K562 (cell line): ENCODE results near the gene BPTF. TPM values are rescaled to one million over a fixed set of nuclear protein-coding genes. Genes with fewer than 3 reads are reported as not detected.

ENCODE experiments used
- DACH1 ChIP-seq: fragments of 450-650 bp; IDR thresholded peaks from 2 replicates; pipeline ENCODE4 v1.6.1; 2018; ENCODE audit not compliant: partially characterized antibody
- HDAC2 ChIP-seq: fragments of 450-650 bp; IDR thresholded peaks from 2 replicates; pipeline ENCODE4 v1.6.1; 2016; ENCODE audit warnings: mild to moderate bottlenecking
- MIER1 ChIP-seq: fragments of 450-650 bp; IDR thresholded peaks from 2 replicates; pipeline ENCODE4 v1.6.1; 2016; ENCODE audit warnings: antibody characterized with exemption, mild to moderate bottlenecking, low read depth
- RB1 ChIP-seq: fragments of 450-650 bp; IDR thresholded peaks from 2 replicates; pipeline ENCODE4 v1.6.1; 2017; ENCODE audit warnings: low read depth, mild to moderate bottlenecking
- TAF7 ChIP-seq: fragments of 450-650 bp; IDR thresholded peaks from 2 replicates; pipeline ENCODE4 v1.6.1; 2016; ENCODE audit warnings: missing genetic modification characterization, missing compliant biosample characterization
- TRIM24 ChIP-seq, 2 experiments: fragments of 450-650 bp; IDR thresholded peaks; 2 replicates each; pipeline ENCODE4 v1.6.1; 2016
- XRCC5 ChIP-seq: fragments of 200-400 bp; formaldehyde crosslinking; IDR thresholded peaks from 2 replicates; pipeline ENCODE4 v1.6.1; 2017; ENCODE audit warnings: low read depth, mild to moderate bottlenecking, low read length
- ZNF3 ChIP-seq: fragments of 250-450 bp; sonication (Bioruptor Pico); IDR thresholded peaks from 2 replicates; pipeline ENCODE4 v1.5.0; 2021; ENCODE audit warnings: mild to moderate bottlenecking, moderate library complexity
- ZNF431 ChIP-seq: sonication (generic); formaldehyde crosslinking; IDR thresholded peaks from 2 replicates; pipeline ENCODE4 v1.8.0; 2022; ENCODE audit warnings: mild to moderate bottlenecking, missing genetic modification reagents
- ZNF75A ChIP-seq: fragments of 450-650 bp; formaldehyde crosslinking; IDR thresholded peaks from 2 replicates; pipeline ENCODE4 v1.4.0; 2020; ENCODE audit warnings: mild to moderate bottlenecking
- ZNF830 ChIP-seq: fragments of 250-450 bp; sonication (Bioruptor Pico); IDR thresholded peaks from 2 replicates; pipeline ENCODE4 v1.5.0; 2021; ENCODE audit warnings: mild to moderate bottlenecking
- polyA plus RNA-seq, 8 experiments: library from polyadenylated mRNA; depleted of rRNA in 4 of 8; stranded (reverse) in 5 of 8; unstranded in 3 of 8; fragments of >200 nt; fragmentation: Nextera tagmentation in 2 of 8; fragmentation: Illumina TruSeq in 1 of 8; extraction: Ambion mirVana in 2 of 8; extraction: Trizol in 1 of 8; gene quantifications; 2 replicates each; pipeline versions ENCODE4 v1.2.1 to v1.2.3, GENCODE V29; 2011 to 2014; ENCODE audit warnings: inconsistent platforms in 1 of 8, missing spikeins in 1 of 8
- total RNA-seq, 7 experiments: library from RNA; depleted of rRNA in 6 of 7; stranded (reverse); fragments of >200 nt in 6 of 7; fragmentation: Illumina TruSeq in 2 of 7; extraction: Trizol in 2 of 7; gene quantifications; 2 replicates each; pipeline versions ENCODE4 v1.2.1 to v1.2.3, GENCODE V29; 2011 to 2021; ENCODE audit warnings: low replicate concordance in 1 of 7
- TF ChIP-seq, protein P1 (sequence below): fragments of 250-450 bp; sonication (Bioruptor Pico); IDR thresholded peaks from 2 replicates; pipeline ENCODE4 v1.5.0; 2020; ENCODE audit warnings: mild to moderate bottlenecking, borderline replicate concordance
- TF ChIP-seq, protein P2 (sequence below): fragments of 450-650 bp; IDR thresholded peaks from 2 replicates; pipeline ENCODE4 v1.6.1; 2018; ENCODE audit warnings: mild to moderate bottlenecking, low read depth; ENCODE audit not compliant: partially characterized antibody
- TF ChIP-seq, protein P3 (sequence below): sonication (generic); formaldehyde crosslinking; IDR thresholded peaks from 2 replicates; pipeline ENCODE4 v1.4.0; 2020; ENCODE audit warnings: mild to moderate bottlenecking, missing genetic modification reagents
- TF ChIP-seq, protein P4 (sequence below): fragments of 450-650 bp; formaldehyde crosslinking; IDR thresholded peaks from 2 replicates; pipeline ENCODE4 v1.4.0; 2022; ENCODE audit warnings: mild to moderate bottlenecking, moderate library complexity
- TF ChIP-seq, protein P5 (sequence below): fragments of 450-650 bp; IDR thresholded peaks from 2 replicates; pipeline ENCODE4 v1.6.1; 2016; ENCODE audit warnings: antibody characterized with exemption
- TF ChIP-seq, protein P6 (sequence below), 2 experiments: fragments of 450-650 bp in 1 of 2; IDR thresholded peaks; 2 replicates each; pipeline ENCODE4 v1.6.1; 2011 to 2017; ENCODE audit warnings: low read depth in 2 of 2, antibody characterized with exemption in 1 of 2, borderline replicate concordance in 1 of 2, low read length in 1 of 2, mild to moderate bottlenecking in 1 of 2, mixed read lengths in 1 of 2; ENCODE audit not compliant: control insufficient read depth in 1 of 2

Gene BPTF
- total and polyA plus RNA-seq, 9 of the 15 experiments (the other 6 are each of a cell fraction or from before 2014, with no cell fraction given), result 12.5 to 52.1 (median 26.9) TPM

DNA sequence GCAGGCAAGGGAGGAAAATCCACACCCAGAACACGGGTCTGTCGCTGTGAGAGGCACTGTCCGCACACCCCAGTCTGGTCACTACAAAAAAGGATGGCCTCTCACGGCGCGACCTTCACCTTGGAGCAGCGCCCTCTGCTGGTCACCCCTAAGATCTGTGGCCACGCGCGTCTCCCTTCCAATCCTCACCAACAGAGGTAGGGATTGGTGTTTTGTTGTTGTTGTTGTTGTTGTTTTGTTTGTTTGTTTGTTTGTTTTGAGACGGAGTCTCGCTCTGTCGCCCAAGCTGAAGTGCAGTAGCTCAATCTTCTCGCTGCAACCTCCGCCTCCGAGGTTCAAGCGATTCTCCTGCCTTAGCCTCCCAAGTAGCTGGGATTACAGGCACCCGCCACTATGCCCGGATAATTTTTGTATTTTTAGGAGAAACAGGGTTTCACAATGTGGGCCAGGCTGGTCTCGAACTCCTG, 185.9 kb downstream of the BPTF start (continued):
- TF ChIP-seq, protein P1, sequence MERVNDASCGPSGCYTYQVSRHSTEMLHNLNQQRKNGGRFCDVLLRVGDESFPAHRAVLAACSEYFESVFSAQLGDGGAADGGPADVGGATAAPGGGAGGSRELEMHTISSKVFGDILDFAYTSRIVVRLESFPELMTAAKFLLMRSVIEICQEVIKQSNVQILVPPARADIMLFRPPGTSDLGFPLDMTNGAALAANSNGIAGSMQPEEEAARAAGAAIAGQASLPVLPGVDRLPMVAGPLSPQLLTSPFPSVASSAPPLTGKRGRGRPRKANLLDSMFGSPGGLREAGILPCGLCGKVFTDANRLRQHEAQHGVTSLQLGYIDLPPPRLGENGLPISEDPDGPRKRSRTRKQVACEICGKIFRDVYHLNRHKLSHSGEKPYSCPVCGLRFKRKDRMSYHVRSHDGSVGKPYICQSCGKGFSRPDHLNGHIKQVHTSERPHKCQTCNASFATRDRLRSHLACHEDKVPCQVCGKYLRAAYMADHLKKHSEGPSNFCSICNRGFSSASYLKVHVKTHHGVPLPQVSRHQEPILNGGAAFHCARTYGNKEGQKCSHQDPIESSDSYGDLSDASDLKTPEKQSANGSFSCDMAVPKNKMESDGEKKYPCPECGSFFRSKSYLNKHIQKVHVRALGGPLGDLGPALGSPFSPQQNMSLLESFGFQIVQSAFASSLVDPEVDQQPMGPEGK (CRISPR knock-in tag), result no peak
- TF ChIP-seq, protein P2, sequence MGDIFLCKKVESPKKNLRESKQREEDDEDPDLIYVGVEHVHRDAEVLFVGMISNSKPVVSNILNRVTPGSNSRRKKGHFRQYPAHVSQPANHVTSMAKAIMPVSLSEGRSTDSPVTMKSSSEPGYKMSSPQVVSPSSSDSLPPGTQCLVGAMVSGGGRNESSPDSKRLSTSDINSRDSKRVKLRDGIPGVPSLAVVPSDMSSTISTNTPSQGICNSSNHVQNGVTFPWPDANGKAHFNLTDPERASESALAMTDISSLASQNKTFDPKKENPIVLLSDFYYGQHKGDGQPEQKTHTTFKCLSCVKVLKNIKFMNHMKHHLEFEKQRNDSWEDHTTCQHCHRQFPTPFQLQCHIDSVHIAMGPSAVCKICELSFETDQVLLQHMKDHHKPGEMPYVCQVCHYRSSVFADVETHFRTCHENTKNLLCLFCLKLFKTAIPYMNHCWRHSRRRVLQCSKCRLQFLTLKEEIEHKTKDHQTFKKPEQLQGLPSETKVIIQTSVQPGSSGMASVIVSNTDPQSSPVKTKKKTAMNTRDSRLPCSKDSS, result no peak
- no peak for TF ChIP-seq ZNF431 (CRISPR knock-in tag)
- TF ChIP-seq MIER1, result no peak
- no peak for TF ChIP-seq DACH1
- TF ChIP-seq, protein P3, sequence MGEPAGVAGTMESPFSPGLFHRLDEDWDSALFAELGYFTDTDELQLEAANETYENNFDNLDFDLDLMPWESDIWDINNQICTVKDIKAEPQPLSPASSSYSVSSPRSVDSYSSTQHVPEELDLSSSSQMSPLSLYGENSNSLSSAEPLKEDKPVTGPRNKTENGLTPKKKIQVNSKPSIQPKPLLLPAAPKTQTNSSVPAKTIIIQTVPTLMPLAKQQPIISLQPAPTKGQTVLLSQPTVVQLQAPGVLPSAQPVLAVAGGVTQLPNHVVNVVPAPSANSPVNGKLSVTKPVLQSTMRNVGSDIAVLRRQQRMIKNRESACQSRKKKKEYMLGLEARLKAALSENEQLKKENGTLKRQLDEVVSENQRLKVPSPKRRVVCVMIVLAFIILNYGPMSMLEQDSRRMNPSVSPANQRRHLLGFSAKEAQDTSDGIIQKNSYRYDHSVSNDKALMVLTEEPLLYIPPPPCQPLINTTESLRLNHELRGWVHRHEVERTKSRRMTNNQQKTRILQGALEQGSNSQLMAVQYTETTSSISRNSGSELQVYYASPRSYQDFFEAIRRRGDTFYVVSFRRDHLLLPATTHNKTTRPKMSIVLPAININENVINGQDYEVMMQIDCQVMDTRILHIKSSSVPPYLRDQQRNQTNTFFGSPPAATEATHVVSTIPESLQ (CRISPR knock-in tag), result no peak
- TF ChIP-seq, protein P4, sequence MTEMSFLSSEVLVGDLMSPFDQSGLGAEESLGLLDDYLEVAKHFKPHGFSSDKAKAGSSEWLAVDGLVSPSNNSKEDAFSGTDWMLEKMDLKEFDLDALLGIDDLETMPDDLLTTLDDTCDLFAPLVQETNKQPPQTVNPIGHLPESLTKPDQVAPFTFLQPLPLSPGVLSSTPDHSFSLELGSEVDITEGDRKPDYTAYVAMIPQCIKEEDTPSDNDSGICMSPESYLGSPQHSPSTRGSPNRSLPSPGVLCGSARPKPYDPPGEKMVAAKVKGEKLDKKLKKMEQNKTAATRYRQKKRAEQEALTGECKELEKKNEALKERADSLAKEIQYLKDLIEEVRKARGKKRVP (CRISPR knock-in tag), result no peak
- no peak for TF ChIP-seq TAF7
- TF ChIP-seq ZNF75A (CRISPR knock-in tag), result no peak
- TF ChIP-seq, protein P5, sequence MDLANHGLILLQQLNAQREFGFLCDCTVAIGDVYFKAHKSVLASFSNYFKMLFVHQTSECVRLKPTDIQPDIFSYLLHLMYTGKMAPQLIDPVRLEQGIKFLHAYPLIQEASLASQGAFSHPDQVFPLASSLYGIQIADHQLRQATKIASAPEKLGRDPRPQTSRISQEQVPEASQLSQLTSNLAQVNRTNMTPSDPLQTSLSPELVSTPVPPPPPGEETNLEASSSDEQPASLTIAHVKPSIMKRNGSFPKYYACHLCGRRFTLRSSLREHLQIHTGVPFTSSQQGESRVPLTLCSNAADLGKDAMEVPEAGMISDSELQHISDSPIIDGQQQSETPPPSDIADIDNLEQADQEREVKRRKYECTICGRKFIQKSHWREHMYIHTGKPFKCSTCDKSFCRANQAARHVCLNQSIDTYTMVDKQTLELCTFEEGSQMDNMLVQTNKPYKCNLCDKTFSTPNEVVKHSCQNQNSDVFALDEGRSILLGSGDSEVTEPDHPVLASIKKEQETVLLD, result peak; percentile 64; the same call in 1 of the 2 replicates
- no peak for TF ChIP-seq ZNF3 (CRISPR knock-in tag)
- TF ChIP-seq, protein P6, sequence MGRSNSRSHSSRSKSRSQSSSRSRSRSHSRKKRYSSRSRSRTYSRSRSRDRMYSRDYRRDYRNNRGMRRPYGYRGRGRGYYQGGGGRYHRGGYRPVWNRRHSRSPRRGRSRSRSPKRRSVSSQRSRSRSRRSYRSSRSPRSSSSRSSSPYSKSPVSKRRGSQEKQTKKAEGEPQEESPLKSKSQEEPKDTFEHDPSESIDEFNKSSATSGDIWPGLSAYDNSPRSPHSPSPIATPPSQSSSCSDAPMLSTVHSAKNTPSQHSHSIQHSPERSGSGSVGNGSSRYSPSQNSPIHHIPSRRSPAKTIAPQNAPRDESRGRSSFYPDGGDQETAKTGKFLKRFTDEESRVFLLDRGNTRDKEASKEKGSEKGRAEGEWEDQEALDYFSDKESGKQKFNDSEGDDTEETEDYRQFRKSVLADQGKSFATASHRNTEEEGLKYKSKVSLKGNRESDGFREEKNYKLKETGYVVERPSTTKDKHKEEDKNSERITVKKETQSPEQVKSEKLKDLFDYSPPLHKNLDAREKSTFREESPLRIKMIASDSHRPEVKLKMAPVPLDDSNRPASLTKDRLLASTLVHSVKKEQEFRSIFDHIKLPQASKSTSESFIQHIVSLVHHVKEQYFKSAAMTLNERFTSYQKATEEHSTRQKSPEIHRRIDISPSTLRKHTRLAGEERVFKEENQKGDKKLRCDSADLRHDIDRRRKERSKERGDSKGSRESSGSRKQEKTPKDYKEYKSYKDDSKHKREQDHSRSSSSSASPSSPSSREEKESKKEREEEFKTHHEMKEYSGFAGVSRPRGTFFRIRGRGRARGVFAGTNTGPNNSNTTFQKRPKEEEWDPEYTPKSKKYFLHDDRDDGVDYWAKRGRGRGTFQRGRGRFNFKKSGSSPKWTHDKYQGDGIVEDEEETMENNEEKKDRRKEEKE (IDR thresholded peaks at IDR 0.05; ENCODE audit: borderline replicate concordance in 1 of 2, control insufficient read depth in 1 of 2, low read depth in 2 of 2, low read length in 1 of 2), result no peak
- no peak for TF ChIP-seq HDAC2
- TF ChIP-seq TRIM24 (IDR thresholded peaks at IDR 0.05), result peak in 1 of 2 experiments; percentile 44; a peak in 1 of 4 replicates
- TF ChIP-seq XRCC5, result no peak
- TF ChIP-seq RB1, result no peak
- no peak for TF ChIP-seq ZNF830 (CRISPR knock-in tag)
